Activated T-cell treated with anti-CD3 and anti-CD28 coated beads for 24 hours (primary cell): ENCODE results near the gene INPP5D.
"Not testable (repeated sequence)": the region's sequence is repeated elsewhere in the genome, so short reads cannot be mapped to it uniquely, and the experiment has no call there.

Experiments
- DNase-seq: peaks from one replicate; pipeline ENCODE4 v3.0.0-alpha.2; 2020; ENCODE audit warnings: low read depth

The INPP5D gene

DNA sequence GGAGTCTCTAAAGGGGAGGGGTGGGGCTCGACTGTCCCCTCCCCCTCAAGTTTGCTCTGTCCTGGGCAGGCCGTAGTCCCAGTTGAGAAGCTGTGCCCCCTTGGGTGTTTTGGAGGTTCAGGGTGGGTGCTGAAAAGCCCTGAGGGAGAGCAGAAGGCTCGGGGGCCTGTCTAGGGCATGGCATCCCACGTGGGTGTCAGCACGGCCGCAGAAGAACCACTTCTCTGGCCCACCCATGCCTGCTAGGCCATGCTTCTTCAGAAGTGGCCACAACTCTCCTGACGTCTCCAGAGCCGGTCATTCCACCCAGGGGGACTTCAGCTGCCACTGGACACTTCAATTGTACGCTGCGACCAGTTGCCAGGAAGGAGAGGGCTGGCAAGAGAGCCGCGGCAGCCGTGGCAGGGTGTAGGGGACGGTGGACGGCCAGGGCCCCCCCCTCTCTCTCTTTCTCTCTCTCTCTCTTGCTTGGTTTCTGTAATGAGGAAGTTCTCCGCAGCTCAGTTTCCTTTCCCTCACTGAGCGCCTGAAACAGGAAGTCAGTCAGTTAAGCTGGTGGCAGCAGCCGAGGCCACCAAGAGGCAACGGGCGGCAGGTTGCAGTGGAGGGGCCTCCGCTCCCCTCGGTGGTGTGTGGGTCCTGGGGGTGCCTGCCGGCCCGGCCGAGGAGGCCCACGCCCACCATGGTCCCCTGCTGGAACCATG is at the start of gene INPP5D:
Gene INPP5D, plus strand, starts transcription at position 546 of the 704 bp plus-strand sequence. Its CDS starts 137 bp downstream, at position 683.
- no peak for DNase-seq

DNA sequence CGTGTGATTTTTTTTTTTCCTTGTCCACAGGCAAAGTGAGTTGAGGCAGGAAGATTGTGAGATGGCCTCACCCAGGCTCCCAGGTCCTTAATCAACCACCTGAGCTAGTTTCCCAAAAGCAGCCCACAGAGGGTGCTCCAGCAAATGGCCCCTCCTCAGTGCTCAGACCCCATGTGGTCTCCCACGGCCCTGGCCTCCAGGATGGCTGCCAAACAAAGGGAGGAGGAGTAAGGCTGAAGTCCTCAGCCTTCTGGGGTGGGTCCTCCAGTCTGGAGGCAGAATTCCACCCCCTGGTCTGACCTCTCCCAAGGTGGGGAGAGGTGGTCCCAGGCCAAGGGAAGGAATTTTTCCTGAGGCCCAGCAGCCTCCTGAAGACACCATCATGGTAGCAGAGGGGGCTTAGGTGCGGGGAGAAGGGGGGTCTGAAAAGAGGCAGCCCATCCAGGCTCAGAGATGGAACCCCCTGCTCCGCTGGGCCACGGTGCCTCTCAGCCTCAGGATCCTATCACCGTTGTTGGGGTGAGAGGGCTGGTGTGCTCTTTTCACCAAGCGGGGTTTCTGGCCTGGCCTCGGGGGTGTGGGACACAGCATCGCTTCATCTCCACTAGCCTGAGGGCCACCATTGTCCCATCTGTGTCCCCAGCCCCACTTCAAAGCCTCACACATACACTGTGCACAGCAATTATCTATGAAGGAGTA is 49.4 kb upstream of the INPP5D start:
- no peak for DNase-seq

DNA sequence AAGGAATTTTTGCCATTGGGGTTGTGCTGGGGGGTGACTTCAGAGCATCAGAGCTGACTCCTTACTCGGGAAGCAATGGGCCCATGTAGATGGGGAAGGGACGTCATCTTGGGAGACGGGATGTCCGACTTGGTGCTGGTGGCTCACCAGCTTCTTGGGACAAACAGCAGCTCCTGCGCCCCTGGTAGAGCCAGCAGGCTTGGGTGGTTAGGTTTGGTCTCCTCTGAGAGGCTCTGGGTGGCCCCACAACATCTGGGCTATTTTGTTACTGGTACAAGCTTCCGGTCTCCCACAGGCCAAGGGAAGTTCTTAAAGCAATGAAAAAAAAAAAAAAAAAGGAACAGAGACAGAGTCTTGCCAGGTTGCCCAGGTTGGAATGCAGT is 48.9 kb upstream of the INPP5D start:
- DNase-seq, result no peak

DNA sequence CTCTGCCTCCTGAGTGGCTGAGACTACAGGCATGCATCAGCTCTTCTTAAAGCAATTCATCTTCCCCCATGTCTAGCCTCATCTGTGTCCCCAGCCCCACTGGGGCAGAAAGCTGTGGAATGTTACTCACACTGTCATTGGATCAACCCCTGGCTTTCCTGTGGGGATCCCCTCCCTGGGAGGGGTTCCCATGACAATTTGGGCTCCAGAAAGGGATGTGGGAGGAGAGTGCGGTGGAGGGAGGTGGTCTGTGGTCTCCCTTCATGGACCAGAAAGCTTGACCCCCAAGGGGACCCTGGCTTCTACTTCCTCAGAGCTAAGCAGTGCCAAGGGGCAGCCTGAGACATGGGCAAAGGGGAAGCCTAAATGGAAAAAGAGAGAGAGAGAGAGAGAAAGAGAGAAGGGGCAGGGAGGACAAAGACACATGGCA is 48.4 kb upstream of the INPP5D start:
- no peak for DNase-seq

DNA sequence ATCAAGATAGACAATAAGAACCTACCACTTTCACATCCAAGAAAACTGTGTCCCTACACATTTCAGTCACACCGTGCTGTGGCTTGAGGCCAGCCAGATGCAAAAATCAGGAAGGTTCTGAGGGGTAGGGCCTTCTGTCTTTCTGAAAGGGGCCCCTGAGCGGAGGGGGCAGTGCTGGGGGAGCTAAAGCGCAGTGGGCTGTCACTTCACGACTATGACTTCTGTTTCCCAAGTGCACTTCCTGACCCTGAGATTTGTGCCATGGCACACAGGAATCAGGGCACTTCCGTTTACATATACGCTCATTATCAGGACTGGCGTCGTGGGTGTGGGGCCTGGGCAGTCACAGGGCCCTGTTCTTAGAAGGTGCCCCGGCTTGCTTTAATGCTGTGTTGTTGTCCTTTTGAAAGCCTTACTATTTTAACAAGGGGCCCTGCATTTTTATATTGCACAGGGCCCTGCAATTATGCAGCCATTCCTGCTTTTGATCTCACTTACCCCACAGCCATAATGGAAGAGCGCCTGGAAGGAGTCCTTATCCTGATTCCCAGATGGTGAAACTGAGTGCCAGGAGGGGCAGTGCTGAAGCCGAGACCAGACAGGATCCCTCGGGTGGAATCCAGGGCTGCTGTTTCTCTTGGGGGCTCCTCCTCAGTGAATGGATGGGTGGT is 47.7 kb upstream of the INPP5D start:
- DNase-seq, result no peak

DNA sequence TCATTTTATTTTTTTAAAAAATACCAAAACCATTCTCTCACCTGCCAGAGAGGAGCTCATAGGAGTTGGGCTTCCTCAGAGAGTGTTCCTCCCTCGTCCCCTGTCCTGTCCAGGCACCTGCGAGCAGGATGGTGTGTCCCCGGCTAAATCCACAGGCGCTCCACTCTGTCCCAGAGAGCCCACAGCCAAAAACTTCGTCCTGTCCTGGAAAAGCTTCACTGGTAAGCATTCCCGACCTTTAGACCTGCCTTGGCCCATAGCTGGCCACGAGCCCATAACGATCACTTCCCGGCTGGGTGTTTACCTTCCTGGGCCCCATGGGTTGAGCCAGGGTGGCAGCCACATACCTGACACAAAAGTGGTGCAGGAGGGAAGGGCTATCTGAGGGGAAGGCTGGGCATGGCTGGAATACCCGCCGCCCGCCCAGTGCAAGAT is 47.1 kb upstream of the INPP5D start, which contains the start of gene NGEF:
Gene NGEF, minus strand, starts transcription at position 230 of the 435 bp plus-strand sequence. CDS start 38,366 bp downstream, outside the sequence.
- no peak for DNase-seq

DNA sequence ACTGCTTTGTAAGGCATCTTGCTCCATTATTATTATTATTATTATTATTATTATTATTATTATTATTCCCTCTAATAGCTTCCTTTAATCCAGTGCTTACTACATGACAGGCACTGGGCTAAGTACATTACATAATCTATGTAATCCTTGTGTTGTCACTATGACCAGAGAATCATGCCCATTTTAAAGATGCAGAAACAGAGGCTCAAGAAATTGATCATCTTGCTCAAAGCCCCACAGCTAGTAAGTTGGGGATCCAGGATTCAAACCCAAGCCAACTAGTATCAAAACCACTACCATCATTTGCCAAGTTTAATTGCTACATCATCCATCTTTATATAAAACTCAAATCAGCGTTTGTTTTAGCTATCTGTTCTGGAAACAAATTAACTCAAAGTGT is 46.5 kb upstream of the INPP5D start:
- DNase-seq, result no peak

DNA sequence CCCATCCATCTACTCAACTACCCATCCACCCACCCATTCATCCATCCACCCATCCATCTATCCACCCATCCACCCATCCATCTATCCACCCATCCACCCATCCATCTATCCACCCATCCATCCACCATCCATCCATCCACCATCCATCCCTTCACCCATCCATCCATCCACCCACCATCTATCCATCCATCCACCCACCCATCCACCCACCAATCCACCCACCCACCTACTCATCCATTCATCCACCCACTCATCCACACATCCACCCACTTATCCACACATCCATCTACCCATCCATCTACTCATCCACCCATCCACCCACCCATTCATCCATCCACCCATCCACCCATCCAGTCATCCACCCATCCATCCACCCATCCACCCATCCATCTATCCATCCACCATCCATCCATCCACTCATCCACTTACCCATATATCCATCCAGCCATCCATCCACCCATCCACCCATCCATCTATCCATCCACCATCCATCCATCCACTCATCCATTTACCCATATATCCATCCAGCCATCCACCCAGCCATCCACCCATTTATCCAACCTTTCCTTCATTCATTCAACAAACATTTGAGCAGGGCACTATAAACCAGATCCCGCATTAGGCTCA is 45.0 kb upstream of the INPP5D start:
- DNase-seq, result no peak

DNA sequence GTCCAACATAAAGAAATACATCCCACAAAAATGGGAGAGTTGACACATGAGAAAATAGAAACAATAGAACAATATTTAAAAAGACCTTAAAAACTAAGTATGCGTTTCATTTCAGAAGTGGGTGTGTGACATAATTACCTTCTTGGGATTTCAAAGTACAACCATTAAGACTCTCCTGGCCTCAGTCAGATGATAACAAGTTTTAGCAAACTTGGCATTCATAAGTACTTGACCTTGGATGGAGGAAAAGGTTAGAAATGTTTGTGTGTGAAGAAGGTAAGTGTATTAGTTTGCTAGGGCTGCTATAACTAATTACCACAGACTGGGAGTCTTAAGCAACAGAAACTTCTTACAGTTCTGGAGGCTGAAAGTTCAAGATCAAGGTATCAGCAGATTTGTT is 42.2 kb upstream of the INPP5D start:
- no peak for DNase-seq

DNA sequence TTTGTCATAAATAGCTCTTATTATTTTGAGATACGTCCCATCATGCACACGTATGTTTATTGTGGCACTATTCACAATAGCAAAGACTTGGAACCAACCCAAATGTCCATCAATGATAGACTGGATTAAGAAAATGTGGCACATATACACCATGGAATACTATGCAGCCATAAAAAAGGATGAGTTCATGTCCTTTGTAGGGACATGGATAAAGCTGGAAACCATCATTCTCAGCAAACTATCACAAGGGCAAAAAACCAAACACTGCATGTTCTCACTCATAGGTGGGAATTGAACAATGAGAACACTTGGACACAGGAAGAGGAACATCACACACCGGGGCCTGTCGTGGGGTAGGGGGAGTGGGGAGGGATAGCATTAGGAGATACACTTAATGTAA is 40.5 kb upstream of the INPP5D start:
- not testable (repeated sequence) for DNase-seq

DNA sequence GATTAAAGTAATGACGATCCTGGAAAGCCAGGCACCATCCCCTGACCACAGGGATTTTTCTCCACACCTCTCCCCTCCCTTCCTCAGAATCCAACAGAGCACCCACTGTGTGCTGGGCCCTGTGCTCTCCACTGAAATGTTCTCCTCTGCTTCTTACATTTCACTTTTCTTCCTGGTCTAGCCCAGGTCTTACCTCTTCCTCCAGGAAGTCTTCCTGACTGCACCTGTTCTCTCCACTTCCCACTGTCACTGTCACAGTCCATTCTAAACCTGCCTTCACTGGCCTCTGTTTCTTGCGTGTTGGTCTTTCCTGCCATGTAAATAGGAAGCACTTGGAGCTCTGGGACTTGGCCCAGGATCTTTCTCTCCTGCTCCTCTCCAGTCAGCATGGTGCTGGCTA is 39.7 kb upstream of the INPP5D start:
- no peak for DNase-seq

DNA sequence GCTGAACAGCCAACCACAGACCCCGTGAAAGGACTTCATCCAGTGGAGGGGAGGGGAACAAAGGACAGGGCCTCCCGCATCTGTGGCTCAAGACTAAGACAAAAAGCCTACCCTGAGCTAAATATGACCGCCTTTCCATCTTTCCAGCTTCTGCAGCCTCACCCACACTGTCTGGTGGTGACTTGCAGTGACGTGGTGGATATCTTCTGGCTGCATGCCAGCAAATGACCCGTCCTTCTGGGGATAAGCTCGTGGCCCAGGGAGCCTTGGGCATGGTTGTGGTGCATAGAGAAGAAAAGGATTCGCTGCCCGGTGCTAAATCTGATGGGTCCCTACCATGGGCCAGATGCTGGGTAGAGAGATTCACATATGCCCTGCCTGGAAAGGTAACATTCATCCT is 38.4 kb upstream of the INPP5D start:
- no peak for DNase-seq

DNA sequence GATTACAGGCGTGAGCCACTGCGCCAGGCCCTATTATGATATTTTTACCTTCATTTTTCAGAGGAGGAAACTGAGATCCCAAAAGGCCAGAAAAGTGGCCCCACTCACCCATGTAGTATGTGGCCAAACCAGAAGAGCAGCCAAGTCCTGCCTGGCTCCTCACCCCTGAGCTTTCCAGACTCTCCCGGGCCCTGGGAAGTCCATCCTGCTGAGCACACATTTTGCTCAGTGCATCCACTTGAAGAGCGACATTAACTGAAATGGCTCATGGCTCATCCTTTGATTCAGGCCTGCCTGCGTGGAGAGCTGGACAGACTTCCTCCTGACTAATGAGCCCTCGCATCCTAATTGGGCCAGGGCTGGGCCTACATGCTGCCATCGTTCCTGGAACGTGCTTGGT is 37.6 kb upstream of the INPP5D start:
- no peak for DNase-seq

DNA sequence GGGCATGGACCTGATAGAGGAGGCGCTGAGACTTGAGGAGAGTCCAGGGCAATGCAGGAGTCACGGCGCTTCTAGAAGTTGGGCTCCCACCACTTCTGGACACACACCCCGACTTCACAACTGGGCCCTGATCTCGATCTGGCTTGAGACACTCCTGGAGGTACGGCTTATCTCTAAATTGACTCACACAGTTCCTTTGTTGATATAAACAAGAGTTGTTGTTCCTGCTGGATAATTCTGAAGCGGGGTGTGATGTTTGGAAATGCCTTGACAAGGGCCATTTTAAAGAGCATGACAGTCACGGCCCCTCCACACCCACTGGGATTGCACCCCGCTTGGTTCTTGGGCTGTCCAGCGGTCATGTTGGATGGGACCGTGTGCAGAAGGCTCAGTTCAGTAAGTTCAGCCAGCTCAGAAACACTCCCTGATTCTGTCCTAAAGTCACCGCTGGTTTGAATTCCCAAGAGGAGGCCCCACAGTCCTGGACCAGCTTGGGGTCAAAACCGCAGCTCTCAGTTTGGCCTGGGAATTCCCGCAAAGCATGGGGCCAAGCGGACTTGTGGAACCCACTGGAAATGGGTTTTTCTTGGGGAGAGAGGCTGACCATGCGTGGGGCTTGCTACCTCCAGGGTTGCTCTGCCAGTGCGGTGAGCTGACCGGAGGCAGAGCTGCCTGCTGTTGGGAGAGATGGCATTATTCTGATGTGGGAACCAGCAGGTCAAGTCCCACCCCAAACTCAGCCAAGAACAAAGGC is 37.0 kb upstream of the INPP5D start:
- no peak for DNase-seq

DNA sequence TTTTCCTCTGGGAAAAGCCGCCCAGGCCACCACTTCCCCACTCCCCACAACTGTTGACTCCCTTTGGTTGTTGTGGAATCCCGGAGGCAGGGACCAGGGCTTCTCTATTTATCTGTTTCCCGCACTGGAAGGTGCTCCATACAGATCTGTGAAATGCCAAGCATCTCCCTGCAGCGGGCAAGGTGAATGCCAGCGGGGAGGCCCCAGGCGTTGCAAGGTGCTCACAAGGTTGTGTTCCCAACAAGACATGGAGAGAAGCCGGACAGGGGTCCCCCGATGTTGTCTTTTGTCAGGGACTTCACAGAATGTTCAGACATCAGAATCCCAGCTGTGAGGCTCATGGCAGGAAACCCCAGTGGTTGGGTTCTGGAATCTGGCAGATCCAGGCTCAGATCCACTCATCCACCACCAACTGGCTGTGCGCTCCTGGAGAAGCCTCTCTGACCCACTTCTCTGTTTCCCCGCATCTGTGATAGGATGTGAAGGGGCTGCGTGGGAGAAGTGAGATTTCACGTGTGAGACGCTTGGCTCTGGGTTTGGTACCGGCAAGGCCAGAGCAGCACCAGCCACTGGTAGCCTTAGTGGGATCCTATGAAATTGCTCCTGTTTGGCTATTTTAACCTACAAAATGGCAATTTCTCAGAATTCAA is 36.3 kb upstream of the INPP5D start:
- DNase-seq, result no peak

DNA sequence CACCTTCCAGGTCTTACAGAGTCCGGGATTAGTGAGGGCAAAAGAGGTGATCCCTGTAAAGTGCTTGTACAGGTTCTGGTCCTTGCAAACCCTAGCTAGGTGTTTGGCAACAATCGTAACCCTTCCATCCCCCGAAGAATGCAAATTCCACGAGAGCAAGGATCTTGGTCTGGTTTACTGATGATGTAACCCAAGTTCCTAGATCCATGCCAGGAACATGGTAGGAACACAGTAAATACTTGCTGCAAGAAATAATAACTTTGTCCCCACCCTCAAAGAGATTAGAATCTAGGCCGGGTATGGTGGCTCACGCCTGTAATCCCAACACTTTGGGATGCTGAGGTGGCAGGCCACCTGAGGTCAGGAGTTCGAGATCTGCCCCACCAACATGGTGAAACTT is 34.4 kb upstream of the INPP5D start:
- no peak for DNase-seq

DNA sequence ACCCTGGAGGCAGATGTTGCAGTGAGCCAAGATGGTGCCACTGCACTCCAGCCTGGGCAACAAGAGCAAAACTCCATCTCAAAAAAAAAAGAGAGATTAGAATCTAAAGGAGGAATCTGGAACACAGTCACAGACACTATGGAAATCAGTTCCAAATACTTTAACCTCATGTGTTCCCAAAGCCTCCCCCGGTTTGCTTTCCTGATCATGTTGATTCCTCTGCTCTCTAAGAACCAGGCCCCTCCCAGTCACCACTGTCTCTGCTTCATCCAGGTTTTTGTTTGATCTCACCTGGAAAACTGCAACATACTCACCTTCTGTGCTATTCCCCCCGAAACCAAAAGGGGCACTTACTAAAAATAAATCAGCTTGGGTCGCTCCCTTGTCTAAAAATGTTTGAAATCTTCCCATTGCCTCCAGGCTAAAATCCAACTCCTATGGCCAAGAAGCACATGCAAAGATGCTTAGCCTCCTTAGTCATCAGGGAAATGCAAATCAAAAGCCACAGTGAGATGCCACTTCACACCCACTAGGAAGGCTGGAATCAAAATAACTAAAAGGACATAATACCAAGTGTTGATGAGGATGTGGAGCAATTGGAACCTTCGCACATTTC is 33.8 kb upstream of the INPP5D start:
- no peak for DNase-seq

DNA sequence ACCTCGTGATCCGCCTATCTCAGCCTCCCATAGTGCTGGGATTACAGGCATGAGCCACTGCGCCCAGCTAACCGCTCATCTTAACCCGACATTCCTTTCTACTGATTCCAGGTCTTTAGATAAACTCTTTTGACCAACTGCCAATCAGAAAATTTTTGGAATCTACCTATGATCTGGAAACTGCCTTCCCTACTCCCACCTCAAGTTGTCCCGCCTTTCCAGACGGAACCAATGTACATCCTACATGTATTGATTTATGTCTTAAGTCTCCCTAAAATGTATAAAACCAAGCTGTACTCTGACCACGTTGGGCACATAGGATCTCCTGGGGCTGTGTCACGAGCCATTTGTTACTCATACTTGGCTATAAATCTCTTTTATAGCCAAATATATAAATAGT is 30.8 kb upstream of the INPP5D start:
- no peak for DNase-seq

DNA sequence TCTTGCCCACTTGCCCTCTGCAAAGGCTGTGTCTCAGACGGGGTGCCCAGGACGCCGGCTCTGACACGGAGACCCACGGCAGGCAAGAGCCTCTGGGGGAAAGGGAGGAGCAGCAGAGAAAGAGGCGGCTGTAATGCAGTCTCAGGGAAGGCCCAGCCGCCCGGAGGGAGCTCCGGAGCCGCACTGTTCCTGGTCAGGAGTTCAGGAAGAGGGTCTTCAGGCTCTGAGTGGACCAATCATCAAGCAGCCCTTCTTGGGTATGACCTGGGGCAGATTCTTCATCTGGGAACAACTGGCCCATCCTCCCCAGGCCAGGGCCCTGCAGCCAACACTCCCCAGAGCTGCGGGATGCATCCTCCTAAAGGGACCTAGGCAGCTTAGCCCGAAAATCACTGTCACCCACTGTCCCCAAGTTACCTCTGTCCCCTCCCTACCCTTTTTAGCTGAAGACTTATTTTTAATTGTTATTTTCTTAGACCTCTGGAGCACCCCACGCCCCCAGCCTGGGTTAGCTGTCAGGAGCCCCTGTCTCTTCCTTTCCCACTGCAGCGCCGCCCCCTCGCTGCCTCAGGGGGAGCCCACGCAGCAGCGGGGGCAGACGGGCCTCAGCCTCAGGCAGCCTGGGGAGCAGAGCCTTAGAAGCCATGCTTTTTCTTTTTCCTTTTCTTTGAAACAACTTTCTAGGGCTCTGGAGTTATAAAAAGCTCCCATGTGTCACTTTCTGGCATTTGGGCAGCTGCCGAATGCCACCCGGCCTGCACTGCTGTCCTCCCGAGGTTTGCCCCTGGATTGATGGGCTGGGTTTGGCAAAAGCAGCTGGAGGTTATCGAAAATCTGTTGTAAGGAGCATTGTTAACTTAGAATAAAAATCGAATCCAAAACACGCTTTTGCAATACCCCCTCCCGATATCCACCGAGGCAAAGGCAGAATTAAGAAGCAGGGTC is 28.3 kb upstream of the INPP5D start:
- DNase-seq, result no peak
